Urothelium cell line (cell line): ENCODE data around the gene KRT14.
"Not testable (repeated sequence)": the region's sequence is repeated elsewhere in the genome, so short reads cannot be mapped to it uniquely, and the experiment has no call there.

ENCODE experiments used
- DNase-seq: peaks from one replicate; pipeline ENCODE4 v3.0.0; 2011; ENCODE audit warnings: low spot score, mixed read lengths
- FAIRE-seq: peaks from 2 replicates; lab custom pipeline; 2011; peaks lifted over from hg19 to GRCh38; lab: Jason Lieb, UNC

Gene KRT14

GRCh38 chr17:41580244-41580575 lies 6.5 kb downstream of the KRT14 start:
- no peak for DNase-seq
- no peak for FAIRE-seq

GRCh38 chr17:41579484-41580243 lies 7.0 kb downstream of the KRT14 start:
- DNase-seq (peak; percentile 87), FAIRE-seq (no peak)

- no peak for DNase-seq
- FAIRE-seq: no peak
Observed at GRCh38 chr17:41578971-41579370, 7.7 kb downstream of the KRT14 start.

GRCh38 chr17:41578538-41578937 lies 8.2 kb downstream of the KRT14 start:
- FAIRE-seq (no peak), DNase-seq (no peak)

GRCh38 chr17:41576740-41577139 lies 10.0 kb downstream of the KRT14 start:
- not testable (repeated sequence) for FAIRE-seq, DNase-seq

- no peak for DNase-seq
- no peak for FAIRE-seq
Observed at GRCh38 chr17:41575336-41575735, 11.4 kb downstream of the KRT14 start.

- FAIRE-seq (peak; percentile 27), DNase-seq (no peak)
Observed at GRCh38 chr17:41571561-41572434, 14.9 kb downstream of the KRT14 start, which contains the start of gene KRT9. Gene KRT9, minus strand, starts transcription at chr17:41572059. Its CDS starts 67 bp downstream, at chr17:41571992.

- FAIRE-seq: peak; percentile 84
- DNase-seq: no peak
Observed at GRCh38 chr17:41567317-41567716, 19.4 kb downstream of the KRT14 start.

- no peak for FAIRE-seq
- DNase-seq: no peak
Observed at GRCh38 chr17:41565338-41565737, 21.4 kb downstream of the KRT14 start.

- FAIRE-seq (no peak), DNase-seq (no peak)
Observed at GRCh38 chr17:41563607-41564170, 23.0 kb downstream of the KRT14 start.

- DNase-seq (no peak), FAIRE-seq (no peak)
Observed at GRCh38 chr17:41561554-41561953, 25.1 kb downstream of the KRT14 start.

- DNase-seq (no peak), FAIRE-seq (no peak)
Observed at GRCh38 chr17:41559548-41559947, 27.1 kb downstream of the KRT14 start.

GRCh38 chr17:41556931-41557330 lies 29.8 kb downstream of the KRT14 start:
- FAIRE-seq: peak; percentile 77

GRCh38 chr17:41556306-41556705 lies 30.4 kb downstream of the KRT14 start:
- no peak for FAIRE-seq

More at GRCh38 chr17:41556931-41557330, 29.8 kb downstream of the KRT14 start:
- no peak for DNase-seq

GRCh38 chr17:41555105-41555887 lies 31.4 kb downstream of the KRT14 start:
- no peak for FAIRE-seq
- DNase-seq: no peak

More at GRCh38 chr17:41556306-41556705, 30.4 kb downstream of the KRT14 start:
- DNase-seq: no peak

- peak; percentile 9 for FAIRE-seq
Observed at GRCh38 chr17:41553987-41554680, 32.6 kb downstream of the KRT14 start.

GRCh38 chr17:41553176-41553575 lies 33.5 kb downstream of the KRT14 start:
- no peak for DNase-seq
- no peak for FAIRE-seq

More at GRCh38 chr17:41553987-41554680, 32.6 kb downstream of the KRT14 start:
- DNase-seq: no peak

- DNase-seq (no peak), FAIRE-seq (peak; percentile 37)
Observed at GRCh38 chr17:41552455-41552854, 34.2 kb downstream of the KRT14 start.

GRCh38 chr17:41551365-41551764 lies 35.3 kb downstream of the KRT14 start:
- FAIRE-seq (no peak), DNase-seq (no peak)

GRCh38 chr17:41549596-41550039 lies 37.1 kb downstream of the KRT14 start:
- FAIRE-seq: no peak
- DNase-seq: no peak
